Astrocyte of the hippocampus (primary cell): Measurements from ENCODE around the gene TIAM1.

Experiments used
- DNase-seq: peaks from one replicate; pipeline ENCODE4 v3.0.0; 2011; ENCODE audit warnings: low read depth, low spot score

Gene TIAM1

DNA sequence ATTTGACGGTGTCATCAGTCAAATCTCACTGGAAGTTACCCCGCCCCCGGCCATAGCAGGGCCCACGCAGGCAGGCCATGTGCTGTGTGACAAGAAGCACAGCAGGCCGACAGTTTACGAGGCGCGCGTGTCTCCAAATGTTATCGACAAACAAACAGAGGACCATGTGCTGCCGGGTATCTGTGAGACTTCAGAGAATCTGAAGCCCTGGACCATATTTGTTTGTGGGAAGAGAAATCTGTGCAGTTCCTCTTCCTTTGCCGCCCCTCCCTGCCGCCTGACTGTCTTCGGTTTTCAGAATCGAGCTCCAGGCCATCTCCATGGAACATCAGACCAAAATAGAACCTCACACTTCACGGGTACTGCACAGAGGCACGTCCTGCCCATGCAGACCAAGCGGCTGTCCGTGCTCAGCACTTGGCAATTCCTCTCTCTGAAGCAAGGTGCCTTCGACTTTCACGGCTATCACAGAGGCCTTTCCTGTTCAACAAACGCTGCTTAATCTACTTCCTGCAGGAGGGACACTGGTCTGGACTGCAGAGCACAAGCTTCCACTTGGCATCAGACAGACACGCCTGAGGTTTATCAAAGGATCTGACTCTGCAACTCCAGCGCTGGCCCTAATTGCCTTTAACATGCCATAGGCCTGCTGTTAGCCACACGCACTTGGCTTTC, 170.0 kb downstream of the TIAM1 start:
- no peak for DNase-seq

DNA sequence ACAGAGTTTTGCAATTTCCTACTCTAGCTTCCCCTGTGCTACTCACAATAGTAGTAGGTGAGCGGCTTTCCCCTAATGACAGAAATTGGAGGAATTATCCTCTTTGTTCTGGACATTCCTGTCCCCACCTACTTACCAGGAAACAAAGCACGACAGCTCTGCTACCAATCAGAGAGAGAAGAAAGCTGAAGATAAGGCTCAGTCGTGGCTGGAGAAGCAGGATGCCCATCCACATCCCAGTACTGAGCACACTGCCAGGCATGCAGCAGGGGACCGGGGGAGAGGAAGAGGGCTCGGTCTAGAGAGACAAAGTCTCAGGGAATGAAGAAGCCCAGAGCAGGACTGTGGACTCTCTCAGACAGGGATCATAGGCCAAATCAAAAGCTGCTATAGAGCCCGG, 171.7 kb downstream of the TIAM1 start:
- no peak for DNase-seq

DNA sequence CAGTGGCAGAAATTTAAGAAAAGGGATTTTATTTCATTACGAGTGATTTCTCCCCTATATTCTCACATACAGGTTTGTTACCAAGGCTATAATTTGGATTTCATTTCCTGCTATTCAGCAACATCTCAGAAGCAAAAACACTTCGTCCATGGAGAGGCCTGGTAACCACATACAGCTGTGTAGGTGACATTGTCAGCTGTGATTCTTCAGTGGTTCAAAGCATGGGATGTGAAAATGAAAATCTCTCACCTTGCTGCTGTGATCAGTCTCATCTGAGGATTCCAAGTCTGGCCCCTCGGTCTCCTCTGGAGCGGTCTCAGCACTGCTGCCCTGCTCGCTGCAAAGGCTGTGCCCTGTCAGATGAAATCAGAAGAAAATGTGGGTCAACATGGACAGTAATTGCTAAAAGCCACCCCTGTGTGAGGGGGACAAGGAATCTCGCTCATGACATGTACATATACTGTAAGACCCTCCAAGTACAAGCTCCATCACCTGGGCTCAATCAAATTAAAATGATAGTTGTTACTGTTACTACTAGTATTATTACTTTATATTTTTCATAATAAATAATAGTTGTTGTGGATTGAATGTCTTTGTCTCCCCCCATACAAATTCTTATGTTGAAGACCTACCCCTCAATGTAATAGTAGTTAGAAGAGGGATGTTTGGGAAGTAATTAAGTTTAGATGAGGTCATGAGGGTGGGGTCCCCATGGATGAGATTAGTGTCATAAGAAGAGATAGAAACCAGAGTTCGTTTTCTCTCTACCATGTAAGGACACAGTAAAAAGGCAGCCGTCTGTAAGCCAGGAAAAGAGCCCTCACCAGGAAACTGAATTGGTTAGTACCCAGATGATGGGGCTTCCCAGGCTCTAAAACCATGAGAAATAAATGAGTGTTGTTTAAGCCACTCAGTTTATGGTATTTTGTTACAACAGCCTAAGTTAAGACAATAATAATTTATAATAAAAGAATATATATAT, 179.1 kb downstream of the TIAM1 start:
- DNase-seq: no peak

DNA sequence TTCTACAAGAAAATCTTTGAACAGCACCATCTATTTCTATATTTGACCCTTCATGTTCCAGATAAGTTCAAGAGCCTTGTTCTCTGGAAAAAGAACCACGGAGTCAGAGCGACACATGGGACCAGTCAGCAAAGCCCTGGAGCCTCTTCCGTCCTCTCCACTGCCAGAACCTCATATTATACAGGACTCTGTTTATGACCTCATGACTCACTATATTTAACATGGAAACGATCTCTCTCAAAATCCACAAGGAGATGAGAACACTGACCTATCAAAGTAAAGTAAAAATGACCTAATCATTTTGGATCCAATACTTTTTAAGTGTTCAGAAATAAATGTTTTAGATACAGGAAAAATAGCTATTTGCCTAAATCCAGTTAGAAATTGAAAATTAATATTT, 181.2 kb downstream of the TIAM1 start:
- DNase-seq: peak; percentile 58

DNA sequence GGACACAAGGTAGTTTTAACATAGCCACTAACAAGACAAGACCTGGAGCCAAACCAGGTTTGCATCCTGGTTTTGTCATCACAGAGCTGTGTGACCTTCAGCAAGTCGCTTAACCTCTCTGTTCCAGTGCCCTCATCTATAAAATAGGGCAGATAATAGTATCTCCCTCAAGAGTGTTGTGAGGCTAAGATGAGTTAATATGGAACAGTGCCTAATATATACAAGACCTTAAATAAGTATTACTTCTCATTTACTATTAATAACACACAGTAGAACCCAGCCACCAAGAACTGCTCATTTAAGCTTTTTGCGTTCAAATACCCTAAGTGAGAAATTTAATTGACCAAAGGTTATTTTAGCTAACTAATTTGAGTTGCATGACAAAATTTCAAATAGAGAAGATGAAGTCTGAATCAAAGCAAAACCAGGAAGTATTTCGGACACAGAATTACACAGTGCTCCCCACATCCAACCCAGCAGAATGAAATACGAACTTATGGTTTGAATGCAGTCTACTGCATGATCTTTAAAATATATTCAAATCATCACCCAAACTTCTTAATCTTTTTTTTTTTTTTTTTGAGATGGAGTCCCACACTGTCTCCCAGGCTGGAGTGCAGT, 181.9 kb downstream of the TIAM1 start:
- DNase-seq: no peak

DNA sequence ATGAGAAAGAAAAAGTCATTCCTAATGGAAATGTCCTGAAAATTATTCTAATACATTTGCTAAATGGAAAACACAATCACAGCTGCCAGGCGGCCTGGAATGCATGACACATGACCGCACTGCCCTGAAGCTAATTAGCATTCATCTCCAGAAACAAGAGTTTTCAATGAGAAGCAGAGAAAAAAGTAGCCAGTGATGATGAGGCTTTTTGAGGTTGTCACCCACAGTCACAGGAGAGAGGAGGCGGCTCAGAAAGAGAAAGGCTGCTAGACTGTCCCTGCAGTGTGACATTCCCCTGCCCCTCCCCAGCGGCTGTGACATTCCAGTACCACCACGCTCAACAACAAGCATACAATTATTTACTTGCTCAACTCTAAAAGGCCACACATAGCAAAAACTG, 182.9 kb downstream of the TIAM1 start:
- DNase-seq: peak; percentile 88

DNA sequence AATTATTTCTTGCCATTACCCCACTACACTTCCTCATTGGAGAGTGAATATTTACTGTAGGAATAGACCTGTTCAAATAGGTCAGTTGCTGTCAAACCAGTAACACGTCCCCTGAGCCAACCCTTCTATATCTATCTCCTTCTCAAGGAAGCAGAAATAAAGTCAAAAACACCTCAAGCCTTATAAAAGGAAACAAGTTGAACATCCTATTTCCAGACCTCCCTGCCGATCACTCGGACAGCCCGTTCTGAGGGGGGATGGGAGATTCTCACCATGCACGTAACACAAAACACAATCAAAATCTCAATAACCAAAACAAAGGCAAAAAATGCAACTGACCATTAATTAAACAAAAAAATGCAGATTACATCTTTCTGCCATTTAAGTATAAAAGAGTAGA, 184.3 kb downstream of the TIAM1 start:
- DNase-seq: no peak

DNA sequence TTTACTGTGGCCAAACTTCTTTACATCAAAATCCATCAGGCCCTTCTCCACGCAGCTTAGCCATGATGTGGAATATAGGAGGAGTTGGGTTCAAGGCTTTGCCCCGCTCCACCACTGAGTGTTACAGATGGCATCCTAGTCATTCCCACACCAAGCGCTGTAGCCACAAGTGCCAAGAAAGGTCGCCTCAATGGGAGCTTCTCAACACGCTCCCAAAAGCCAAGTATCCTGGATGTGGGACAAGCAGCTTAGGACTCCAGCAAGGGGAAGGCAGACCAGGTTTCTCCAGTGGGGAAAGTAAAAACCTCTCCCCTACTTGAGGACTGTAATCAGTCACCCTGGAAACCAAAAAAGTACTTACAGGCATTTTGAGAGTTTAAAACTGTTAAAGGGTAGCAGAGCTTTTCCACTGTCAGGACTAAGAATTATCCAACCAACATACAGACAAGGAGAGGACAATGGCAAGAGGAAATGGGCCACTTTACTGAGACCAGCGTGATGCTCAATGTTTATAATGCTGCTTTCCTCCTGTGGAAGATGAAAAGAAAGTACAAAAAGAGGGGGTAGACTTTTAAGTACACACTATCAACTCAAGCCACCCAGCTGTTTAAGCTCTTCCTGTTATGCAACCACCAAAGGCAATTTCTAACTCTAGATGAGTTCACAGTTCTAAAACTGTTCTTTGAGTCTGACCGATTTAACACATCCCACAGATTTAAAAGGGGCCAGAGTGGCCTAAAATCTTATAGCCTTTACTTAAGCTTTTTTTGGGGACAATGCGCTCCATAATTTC, 185.1 kb downstream of the TIAM1 start:
- DNase-seq: no peak

DNA sequence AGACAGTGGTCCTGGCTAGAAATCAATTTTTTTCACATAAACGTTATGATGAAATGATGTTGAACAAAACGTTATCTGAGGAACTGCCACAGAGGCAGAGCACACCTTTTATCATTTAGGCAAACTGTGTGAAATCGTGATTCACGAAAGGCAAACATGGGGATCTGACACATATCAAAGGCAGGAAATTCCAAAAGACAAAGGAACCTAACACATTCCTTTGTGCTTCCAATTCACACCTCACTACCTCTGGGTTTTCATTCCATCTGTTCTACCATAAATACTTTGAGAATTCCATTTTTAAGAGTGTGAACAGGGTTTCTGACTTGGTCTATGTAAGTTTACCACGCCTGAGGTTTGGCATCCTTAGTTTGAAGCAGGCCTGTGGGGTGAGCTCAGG, 186.3 kb downstream of the TIAM1 start:
- DNase-seq: no peak

DNA sequence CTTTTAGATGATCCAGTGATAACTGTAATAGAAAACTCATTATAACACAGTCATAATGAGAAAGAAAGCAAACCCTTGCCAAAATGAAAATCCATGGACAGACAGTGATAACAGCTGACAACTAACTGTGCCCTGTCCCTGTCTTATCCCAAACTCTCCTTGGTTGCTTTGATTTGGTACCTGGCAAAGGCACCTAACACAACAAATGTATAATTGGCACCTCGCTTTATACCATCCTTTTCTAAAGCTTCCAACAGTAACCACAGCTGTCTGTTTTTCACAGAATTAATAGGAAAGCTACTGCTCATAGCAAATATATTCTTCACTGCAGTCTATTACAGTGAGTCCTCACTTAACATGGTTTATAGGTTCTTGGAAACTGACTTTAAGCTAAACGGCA, 187.4 kb downstream of the TIAM1 start:
- no peak for DNase-seq

DNA sequence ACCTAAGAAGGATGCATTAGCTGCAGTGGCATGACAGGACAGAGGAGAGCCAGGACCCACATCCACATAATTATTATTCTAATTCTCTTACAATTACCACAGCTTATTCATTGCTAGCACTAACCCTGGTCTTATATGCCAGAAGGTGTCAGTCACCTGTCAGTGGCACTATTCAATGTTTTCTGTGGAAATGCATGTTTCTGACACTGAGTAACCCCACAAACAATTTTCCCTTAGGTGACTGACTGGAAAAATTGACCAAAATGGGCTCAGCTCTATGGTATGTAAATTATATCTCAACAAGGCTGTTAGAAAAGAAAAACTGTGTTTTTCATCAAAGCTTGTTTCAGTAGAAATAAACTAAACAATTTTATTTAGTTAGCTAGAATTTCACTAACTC, 187.9 kb downstream of the TIAM1 start:
- DNase-seq: peak; percentile 49

DNA sequence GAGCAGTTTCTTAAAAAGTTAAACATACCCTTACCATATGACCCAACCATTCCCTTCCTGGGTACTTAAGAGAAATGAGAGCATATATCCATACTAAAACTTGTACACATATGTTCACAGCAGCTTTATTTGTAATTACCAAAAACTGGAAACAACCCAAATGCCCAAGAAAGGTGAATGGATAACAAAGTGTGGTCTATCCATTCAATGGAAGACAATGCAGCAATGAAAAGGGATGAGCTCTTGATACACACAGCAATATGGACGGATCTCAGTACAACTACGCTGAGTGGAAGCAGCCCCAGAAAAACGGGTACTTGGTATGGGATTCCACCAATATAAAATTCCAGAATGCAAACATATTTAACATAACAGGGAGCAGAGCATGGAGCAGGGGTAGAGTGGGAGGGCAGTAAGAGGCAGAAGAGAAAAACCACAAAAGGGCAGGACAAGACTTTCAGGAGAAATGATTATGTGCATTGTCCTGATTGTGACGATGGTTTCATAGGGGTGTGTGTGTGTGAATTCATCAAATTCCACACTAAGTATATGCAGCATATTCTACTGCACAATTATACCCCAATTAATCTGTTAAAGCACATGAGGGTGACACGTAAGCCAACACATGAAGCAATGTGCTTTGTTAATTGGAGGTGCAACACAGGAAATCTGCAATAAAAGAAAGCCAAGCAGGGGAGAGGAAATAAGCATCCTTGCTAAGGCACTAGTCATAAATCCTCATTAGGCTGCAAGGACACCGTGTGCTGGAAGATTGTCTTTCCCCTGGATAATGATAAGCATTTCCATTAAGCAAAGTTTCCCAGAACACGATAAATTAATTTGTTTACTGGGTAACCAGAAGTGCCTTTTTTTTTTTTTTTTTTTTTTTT, 192.7 kb downstream of the TIAM1 start:
- DNase-seq: no peak

DNA sequence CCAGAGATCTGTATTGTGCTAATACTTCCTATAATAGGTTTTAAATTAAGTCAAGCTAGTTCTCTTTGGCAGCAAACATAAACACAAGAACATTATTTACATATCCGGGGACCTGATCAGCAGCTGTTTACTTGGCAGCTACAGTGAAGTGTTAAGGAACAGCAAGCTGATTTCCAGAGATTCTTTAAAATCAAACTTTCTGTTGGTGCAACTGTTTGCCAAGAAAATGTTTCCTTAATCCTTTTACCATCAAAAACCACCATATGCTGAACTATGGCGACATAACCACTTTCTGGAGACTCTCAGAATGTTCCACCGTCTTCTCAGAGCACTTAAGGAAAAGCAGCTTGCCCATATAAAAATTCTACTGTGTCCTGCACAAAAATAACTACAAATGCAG, 198.8 kb downstream of the TIAM1 start:
- DNase-seq: no peak

DNA sequence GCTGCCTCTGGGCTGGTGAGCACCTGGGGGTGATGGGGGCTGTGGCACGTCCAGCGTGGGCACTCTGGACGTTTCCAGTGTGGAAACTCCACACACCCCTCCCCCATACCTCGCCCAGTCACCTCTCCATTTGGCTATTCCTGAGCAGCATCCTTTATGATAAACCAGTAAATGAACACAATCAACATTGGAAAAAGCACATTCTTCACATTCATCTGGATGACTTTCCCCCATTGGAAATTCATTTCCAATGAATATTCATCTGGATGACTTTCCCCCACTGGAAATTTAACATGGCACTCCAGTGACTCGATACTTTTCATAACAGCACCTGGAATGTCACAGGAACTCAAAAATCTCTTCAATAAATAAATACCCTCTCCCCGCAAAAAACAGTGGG, 201.0 kb downstream of the TIAM1 start:
- DNase-seq: peak; percentile 53

DNA sequence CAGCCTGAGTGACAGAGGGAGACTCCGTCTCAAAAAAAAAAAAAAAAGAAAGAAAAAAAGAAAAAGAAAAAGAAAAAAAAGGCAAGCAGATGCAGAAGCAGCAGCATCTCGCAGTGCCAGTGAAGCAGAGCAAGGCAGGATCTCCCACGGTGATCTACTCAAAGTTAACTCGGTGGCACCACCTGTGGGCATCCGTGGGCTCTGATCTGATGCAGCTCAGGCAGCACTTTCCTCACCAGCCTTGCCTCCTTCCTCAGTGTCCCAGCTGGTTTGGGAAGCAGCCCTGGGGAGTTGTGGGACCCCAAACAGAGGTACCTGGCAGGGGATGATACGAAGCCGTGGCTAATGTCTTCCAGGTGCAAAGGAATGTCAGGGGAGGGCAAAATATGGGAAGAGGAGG, 201.5 kb downstream of the TIAM1 start:
- DNase-seq: peak; percentile 28

DNA sequence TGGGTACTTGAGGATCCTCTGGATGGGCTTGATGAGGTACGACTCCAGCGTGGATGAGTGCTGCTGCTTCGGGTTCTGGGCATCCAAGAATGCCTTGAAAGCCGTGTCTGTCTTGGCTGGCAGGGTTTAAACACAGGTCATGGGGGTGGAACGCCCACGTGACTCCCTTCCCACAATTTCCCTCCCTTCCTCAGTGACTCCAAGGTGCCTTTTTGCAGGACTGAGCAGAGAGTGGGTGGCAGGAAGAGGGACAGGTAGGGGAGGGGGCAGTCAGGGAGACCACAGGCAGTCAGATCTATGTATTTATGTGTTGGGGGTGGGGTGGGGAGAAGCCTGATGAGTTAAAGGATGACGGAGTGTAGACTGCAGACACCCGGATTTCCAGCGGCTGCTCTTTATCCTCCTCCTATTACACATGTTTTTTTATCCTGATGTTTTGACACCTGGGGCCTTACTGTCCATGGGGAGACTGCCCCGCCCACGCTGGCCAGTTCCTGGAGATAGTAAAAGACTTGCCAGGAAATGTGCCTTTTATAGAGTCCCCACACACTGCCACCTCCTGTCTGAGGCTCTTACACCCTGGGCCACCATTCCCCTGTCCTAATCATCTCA, 202.6 kb downstream of the TIAM1 start:
- DNase-seq: no peak

DNA sequence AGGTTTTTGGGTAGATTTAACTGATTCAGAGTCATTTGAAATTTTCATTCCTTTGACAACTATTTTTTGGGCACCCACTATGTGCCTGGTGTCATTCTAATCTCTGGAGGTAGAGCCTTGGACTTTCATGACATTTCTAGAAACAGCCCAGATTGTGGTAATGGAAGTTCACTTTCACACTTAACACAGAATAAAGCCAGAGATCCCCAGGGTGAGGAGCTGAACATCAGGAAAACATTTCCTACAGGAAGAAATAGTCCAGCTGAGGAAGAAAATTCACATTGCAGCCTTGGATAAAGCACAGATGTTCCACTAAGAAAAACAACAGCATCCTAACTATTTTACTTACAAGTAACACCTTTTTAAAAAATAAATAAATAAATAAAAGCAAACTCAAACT, 203.4 kb downstream of the TIAM1 start:
- no peak for DNase-seq

DNA sequence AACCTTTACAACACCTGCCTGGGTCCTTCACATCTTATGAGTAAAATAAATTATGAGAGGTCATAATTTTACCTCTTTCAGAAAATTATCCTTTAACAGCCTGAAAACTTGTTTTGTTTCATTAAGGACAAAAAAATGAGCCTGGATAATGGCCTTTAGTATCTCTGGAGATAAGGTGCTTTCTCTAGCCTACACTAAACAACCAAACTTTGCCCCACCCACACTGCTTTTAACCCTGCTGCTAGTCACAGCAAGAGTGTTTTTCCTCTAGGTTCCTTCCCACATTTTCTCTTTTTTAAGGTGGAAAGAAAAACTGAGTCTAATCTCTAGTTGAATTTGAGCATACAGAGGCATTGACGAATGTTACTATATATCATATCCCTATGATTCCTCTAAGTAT, 204.0 kb downstream of the TIAM1 start:
- DNase-seq: no peak

DNA sequence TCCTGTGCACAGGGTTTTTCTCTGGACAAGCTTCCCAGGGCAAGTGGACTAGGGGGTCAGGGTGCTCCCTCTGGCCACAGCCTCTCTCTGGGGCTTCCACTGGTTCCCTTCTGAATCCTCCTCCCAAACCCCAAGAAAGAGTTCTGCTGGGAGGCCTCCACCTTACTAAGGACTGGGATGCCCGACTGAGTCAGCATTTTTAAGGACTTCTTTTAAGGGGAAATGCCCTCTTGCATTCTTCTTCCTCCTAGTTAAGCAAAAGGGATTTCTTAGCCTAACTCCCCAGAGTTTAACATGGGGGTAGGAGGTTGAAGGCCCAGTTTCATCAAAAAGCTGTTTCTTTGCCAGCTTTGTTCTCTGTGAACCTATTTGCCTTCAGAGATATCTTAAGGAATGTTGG, 206.1 kb downstream of the TIAM1 start:
- no peak for DNase-seq

DNA sequence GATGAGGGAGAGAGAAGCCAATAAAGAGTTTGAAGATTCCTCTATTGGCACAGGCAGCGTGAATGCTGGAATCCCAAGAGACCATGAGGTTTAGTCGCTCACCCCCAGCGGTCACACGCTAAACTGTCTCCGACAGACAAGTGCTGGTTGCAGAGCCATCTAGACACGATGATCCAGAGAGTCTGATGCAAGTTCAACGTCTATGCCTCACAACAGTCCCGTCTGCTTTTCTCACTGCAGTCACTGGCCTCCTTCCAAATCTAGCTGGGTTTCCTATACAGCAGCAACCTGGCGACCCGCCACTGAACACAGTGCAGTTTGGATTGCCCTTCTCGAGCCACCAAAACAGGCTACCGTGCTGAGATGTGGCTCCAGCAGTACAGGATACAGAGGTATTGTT, 207.2 kb downstream of the TIAM1 start:
- DNase-seq: peak; percentile 72
